Measurements from ENCODE around the gene FBH1. TPM values are rescaled to one million over a fixed set of nuclear protein-coding genes. Genes with fewer than 3 reads are reported as not detected.

Gene FBH1
- total and polyA plus RNA-seq, 12 donors, result 68.9 to 165 (median 106) TPM

- no peak for TF ChIP-seq CTCF (IDR thresholded peaks at IDR 0.05)
- no peak for TF ChIP-seq POLR2A (IDR thresholded peaks at IDR 0.05)
- Histone ChIP-seq H3K4me3 (no peak overlapping the region), H3K27me3 (no peaks in the 10 kb centered on the region), H3K27ac (no peak overlapping the region), H3K9me3 (replicated peaks in 1 of 3) (no peaks in the 10 kb centered on the region), H3K36me3 (replicated peaks in 1 of 2) (peaks cover 0 to 47% of the 10 kb centered on the region in 2 donors), H3K4me1 (replicated peaks in 1 of 2) (peaks cover 0 to 11% of the 10 kb centered on the region in 2 donors)
- no peak for DNase-seq
- WGBS, 4 donors, result 92 to 94% (median 93%) methylated on average over 12 of the region's 12 CpGs
- intact Hi-C loops (cut with DNase I), result no loop called here
These were observed 48.2 kb downstream of the FBH1 start for GRCh38 chr10:5938291-5938690.

- Histone ChIP-seq H3K4me1 (replicated peaks in 1 of 2) (peaks cover 0 to 32% of the 10 kb centered on the region in 2 donors), H3K27ac (peak overlapping the region in 1 of 5 donors; percentile 87), H3K27me3 (no peaks in the 10 kb centered on the region), H3K9me3 (replicated peaks in 1 of 3) (no peaks in the 10 kb centered on the region), H3K4me3 (no peak overlapping the region), H3K36me3 (replicated peaks in 1 of 2) (peaks cover 0 to 33% of the 10 kb centered on the region in 2 donors)
- DNase-seq, result no peak
- intact Hi-C loops (cut with DNase I), result no loop called here
- no peak for TF ChIP-seq CTCF (IDR thresholded peaks at IDR 0.05)
- TF ChIP-seq POLR2A (IDR thresholded peaks at IDR 0.05), result no peak
- WGBS, 4 donors, result 67 to 82% (median 72%) methylated on average over 6 of the region's 6 CpGs
These were observed 50.8 kb downstream of the FBH1 start for GRCh38 chr10:5940807-5941218.

GRCh38 chr10:5941579-5941978 is 51.5 kb downstream of the FBH1 start:
- intact Hi-C loops (cut with DNase I), result no loop called here
- no peak overlapping the region for H3K4me3 ChIP-seq
- peak in 1 of 7 donors; percentile 37 for DNase-seq
- H3K4me1 ChIP-seq (replicated peaks in 1 of 2), result peaks cover 7 to 38% of the 10 kb centered on the region in 2 donors
- peak overlapping the region in 4 of 5 donors; percentile 67 to 89 (median 83) for H3K27ac ChIP-seq
- H3K9me3 ChIP-seq (replicated peaks in 1 of 3), result no peaks in the 10 kb centered on the region
- TF ChIP-seq CTCF (IDR thresholded peaks at IDR 0.05) (no peak), POLR2A (IDR thresholded peaks at IDR 0.05) (no peak)
- H3K36me3 ChIP-seq (replicated peaks in 1 of 2), result peaks cover 0 to 25% of the 10 kb centered on the region in 2 donors
- H3K27me3 ChIP-seq, result no peaks in the 10 kb centered on the region
- WGBS, 4 donors, result 70 to 78% (median 73%) methylated on average over 7 of the region's 7 CpGs

GRCh38 chr10:5942001-5942400 is 52.0 kb downstream of the FBH1 start:
- no peak for DNase-seq
- TF ChIP-seq CTCF (IDR thresholded peaks at IDR 0.05), result no peak
- TF ChIP-seq POLR2A (IDR thresholded peaks at IDR 0.05), result no peak
- Histone ChIP-seq H3K36me3 (replicated peaks in 1 of 2) (peaks cover 0 to 21% of the 10 kb centered on the region in 2 donors), H3K4me3 (no peak overlapping the region), H3K27ac (peak overlapping the region; percentile 45 to 89 (median 79)), H3K27me3 (no peaks in the 10 kb centered on the region), H3K9me3 (replicated peaks in 1 of 3) (no peaks in the 10 kb centered on the region), H3K4me1 (replicated peaks in 1 of 2) (peaks cover 9 to 42% of the 10 kb centered on the region in 2 donors)
- WGBS, 4 donors, result 71 to 84% (median 78%) methylated on average over 11 to 13 of the region's 13 CpGs
- intact Hi-C loops (cut with DNase I), result no loop called here
